ENCODE data around the gene PRR36.

The PRR36 gene

GRCh38 chr19:7858109-7858770 is 15.9 kb downstream of the PRR36 start:
- DNase-seq, result no peak

- DNase-seq, result no peak
Measured at GRCh38 chr19:7857727-7858108, 16.5 kb downstream of the PRR36 start.

GRCh38 chr19:7856679-7857663 is 17.2 kb downstream of the PRR36 start:
- DNase-seq, result no peak

- DNase-seq, result no peak
Measured at GRCh38 chr19:7856109-7856591, 18.0 kb downstream of the PRR36 start.

- DNase-seq, result no peak
Measured at GRCh38 chr19:7855426-7856108, 18.6 kb downstream of the PRR36 start.

DNA sequence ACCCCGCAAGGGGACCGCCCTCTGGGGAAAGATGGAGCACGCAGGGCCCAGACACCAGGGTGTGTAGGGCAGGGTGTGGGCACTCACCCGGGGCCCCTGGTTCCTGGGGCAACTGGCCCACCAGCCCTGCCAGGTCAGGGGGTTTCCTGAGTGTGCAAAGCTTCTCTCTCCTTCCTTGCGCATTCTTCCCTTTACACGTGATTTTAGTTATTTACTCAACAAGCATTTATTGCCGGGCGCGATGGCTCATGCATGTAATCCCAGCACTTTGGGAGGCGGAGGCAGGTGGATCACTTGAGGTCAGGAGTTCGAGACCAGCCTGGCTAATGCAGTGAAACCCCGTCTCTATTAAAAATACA is 20.4 kb downstream of the PRR36 start:
- no peak for DNase-seq

DNA sequence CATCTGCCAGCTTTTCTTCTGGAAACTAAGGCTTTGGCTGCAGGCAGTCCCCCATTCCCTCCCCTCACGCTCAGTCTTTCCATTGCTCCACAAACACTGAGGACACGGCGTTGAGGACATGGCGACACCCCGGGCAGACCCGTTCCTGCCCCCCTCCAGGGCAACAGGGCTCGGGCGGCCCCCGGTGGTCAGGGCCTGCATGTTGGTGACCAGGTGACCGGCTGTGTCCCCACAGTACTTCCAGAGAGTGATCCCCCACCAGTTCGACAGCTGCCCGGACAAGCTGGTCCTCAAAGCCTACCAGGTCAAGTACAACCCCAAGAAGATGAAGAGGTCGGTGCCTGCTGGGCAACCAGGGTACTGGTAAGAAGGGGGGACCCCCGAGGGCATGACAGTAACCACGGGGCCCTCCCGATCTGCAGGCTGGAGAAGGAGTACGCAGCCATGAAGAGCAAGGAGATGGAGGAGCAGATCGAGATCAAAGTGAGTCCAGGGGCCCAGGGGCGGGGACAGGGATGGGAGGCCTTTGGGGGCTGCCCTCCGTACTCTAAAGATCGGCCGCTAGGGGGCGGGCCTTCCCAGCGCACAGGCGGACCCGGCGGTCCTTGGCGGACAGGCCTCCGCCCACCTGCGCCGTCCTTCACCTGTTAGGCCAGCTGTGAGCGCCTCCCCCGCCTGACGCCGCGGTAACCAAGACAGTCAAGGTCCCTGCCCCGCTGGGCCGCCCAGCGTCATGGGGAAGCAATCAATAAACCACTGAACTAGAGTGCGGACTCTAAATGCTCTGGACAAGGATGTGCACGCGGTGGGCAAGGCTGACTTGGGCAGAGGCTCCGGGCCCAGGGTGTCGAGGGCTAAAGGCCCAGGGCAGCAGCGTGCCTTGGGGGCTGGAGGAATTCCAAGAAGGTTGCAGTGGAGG is 21.1 kb downstream of the PRR36 start:
- peak; percentile 68 for DNase-seq

DNA sequence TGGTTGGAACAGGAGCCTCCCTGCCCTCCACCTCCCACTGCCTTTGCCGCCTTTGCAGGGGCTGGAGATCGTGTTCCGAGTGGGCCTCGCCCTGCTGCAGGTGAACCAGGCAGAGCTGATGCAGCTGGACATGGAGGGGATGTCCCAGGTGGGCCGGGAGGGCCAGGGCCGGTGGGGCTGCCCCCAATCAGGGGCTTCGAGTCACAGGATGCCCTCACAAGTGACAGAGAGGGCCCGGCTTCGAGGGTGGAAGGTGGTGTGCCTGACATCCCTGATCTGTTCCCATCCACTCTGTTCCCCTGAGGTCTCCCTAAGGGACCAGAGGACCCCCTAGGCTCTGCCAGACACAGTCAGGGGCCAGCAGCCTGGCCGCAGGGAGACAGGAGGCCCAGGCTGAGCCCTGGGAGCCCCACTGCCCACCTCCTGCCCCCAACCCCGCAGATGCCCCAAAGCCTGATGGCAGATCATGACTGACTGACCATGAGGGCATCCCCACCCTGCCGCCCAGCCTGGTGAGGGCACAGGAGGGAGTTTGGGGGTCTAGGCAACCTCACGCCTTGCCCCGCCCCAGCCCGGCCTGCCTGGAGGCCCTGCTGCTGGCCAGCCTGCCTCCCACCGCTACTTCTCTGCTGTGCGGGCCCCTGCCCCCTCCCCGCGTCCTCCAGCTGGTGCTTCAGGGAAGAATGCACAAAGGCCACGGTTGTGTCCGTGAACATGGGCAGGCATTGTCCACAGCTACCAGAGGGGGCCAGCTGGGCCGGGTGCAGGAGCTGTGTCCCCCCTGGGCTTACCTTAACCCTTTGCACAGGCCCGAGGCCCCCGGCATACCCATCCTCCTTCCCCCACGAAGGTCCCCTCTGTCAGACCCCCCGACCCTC is 22.3 kb downstream of the PRR36 start:
- DNase-seq, result no peak

DNA sequence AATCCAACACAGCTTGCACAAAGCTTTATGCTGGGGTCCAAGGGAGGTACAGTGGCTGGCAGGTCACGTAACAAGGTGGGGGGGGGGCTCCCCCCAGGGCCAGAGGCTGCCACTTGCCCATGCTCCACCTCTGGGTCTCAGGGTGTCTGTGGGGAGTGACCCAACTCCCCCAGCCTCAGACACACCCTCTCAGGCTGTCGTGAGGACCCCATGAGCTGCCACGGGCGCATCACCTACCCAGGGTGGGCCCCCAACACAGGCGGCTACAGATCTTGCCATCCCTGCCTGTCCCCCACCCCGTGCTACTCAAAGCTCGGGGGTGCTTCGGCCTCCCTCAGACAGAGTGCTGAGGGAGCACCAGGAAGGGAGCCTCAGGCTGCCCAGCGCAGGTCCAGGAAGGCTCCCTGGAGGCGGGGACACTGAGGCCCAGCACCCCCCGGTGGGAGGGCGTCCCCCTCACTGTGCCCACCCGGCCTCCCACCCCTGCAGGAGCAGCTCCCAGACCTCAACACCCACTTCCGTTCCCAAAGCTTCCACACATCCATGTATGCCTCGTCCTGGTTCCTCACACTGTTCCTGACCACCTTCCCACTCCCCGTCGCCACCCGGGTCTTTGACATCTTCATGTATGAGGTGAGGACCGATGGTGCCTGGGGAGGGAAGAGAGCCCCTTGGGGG is 23.1 kb downstream of the PRR36 start:
- DNase-seq, result no peak

DNA sequence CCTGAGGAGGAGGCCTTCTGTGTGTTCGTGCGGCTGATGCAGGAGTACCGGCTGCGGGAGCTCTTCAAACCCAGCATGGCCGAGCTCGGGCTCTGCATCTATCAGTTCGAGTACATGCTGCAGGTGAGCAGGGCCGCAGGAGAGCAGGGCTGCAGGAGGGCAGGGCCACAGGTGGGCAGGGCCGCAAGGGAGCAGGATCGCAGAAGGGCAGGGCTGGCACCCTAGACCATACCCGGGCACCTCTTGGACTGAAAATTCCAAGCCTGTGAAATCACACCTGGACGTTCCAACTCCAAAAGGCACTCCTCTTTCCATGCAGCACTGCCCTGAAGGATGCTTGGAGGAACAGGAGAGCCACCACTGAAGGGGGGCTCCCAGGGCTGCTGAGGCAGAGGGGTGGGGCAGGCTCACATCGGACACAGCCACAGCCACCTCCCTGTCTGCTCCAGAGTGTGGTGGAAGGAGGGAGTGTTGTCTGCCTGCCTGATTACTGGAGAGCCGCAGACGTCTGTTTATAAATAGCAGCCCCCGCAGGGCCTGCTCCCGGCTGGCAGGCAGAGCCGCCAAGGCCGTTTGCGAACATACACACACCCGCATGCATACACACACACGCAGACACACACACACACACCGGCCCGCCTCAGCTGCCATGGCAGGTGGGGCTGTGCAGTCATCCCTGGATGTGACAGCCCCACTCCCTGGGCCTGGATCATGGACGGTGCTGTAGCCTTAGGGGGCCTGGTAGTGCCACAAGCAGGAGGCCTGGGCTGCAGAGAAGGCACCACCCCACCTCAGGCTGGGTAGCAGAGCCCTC is 24.0 kb downstream of the PRR36 start:
- DNase-seq, result no peak

DNA sequence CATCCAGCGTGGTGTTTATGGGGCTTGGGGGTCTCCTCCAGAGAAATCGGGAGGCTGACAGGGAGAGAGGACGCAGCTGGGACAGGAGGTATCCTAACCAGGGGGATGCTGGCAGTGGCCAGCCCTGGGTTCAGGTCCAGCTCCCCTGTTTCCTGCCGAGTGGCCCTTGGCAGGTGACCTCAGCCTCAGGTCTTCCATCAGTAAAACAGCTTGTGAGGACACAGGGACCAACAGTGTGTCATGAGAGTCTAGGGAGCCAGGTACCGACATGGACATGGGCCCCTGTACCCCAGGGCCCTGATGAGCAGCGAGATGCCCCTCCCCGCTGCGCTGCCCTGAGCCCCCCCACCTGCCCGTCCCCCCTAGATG is 24.6 kb downstream of the PRR36 start:
- DNase-seq, result no peak

- no peak for DNase-seq
Measured at GRCh38 chr19:7848779-7849457, 25.3 kb downstream of the PRR36 start.

DNA sequence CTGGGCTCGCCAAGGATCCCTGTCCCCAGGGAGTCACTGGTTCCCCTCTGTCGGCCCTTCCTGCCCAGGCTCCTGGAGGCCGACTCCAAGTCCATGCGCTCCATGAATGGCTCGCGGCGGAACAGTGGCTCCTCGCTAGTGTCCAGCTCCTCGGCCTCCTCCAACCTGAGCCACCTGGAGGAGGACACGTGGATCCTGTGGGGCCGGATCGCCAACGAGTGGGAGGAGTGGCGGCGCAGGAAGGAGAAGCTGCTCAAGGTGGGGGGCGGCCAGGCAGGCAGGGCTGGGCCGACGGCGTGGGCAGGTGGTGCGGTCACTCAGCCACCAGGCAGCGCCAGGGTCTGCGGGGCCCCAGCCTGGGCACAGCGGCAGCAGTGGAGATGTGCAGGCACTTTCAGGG is 26.5 kb downstream of the PRR36 start:
- no peak for DNase-seq

DNA sequence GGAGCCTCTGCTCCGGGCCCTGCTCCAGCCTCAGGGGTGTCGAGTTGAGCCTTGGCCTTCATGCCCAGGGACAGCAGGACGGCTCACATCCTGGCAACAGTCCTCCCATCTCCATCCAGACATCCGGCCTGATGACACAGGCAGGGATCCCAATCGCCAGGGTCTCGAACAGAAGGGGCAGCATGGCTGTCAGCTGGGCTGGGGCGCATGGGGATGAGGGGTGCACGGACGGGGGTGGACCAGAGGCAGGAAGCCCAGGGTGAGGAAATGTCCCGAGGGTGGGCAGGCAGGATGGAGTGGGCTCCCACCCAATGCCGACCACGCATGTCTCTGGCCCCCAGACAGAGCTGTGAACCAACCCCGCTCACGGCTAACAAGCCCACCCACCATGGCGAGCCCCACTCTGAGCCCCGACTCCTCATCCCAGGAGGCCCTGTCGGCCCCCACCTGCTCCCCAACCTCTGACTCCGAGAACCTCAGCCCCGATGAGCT is 28.0 kb downstream of the PRR36 start:
- no peak for DNase-seq

DNA sequence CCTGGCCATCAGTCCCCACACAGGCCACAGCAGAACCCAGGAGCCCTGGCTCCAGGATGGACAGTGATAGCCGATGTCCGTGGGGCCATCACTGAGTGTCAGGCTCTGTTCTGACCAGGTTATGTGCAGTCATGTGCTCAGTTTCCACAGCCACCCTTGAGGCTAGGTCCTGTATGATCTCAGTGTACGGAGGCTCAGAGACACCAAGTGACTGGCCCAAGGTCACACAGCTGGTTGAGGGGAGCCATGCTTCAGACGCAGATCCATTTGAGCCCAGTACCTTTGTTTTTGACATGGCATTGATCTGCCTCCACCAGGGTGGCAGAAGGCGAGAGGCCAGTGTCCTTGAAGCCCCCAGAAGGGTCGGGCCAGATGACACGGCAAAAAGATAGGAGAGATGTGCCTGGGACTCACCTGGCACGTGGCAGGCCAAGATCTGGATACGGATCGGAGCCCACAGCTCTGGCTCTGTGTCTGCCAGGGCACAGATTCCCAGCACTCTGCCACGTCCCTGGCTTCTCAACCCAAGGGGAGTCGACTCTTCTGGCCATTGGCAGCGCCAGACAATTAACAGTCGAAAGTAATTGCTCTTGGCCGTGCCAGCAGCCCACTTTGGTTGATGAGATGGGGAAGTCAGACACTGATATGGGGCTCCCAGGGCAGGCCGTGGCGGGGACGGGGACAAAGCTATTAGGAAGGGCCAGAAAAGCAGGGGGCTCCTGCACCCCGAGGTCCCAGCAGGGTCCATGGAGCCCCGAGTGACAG is 28.6 kb downstream of the PRR36 start:
- DNase-seq, result no peak

GRCh38 chr19:7844951-7845350 is 29.2 kb downstream of the PRR36 start:
- DNase-seq, result no peak

DNA sequence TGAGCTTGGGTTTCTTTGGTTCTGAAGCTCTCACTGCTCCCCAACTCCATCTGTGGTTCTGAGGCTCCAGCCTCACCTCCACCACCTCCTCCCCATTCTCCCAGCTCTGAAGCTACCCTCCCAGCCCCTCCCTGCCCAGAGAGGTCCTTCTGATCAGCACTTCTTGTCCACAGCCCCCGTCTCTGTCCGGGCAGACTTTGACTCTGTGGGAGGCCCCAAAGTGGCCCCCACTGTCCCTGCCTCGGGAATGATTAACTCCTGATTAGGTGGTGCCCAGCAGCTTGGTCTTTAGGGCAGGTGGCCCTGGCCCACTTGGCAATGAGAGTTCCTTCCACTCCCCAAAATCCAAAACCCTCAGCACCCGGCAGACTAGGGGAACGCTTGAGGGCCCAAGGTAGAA is 29.8 kb downstream of the PRR36 start:
- DNase-seq, result no peak

DNA sequence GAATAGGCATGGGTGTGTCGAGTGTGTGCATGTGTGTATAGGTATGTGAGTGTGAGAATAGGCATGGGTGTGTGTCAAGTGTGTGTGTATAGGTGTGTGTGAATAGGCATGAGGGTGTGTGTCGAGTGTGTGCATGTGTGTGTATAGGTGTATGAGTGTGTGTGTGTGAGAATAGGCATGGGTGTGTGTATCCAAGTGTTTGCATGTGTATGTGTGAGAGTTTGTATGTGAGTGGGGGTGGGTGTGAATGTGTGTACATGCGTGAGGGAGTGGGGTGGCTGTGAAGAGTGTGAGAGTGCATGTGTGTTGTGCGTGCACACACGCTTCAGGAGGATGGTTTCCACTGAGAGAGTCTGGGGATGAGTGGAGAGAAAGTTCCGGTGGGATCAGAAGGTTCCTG is 30.7 kb downstream of the PRR36 start:
- no peak for DNase-seq

All from stimulated activated CD4-positive, alpha-beta T cell treated with anti-CD3 and anti-CD28 coated beads, Interleukin-4, amount 100 ng/mL, for 1 hour (primary cell).